PFSK-1 (cell line): ENCODE results near the gene ERBB4.

ENCODE experiments used
- FOXP2 ChIP-seq: optimal IDR thresholded peaks from 2 replicates; pipeline ENCODE3; 2011; ENCODE audit warnings: borderline replicate concordance, control low read depth, inconsistent platforms; ENCODE audit not compliant: insufficient read depth; ENCODE audit errors: extremely low read length, extremely low read depth
- POLR2AphosphoS5 ChIP-seq: IDR thresholded peaks from 2 replicates; pipeline ENCODE4 v1.6.1; 2012; ENCODE audit warnings: low read depth, mild to moderate bottlenecking, control low read depth, low read length, moderate library complexity
- SIN3A ChIP-seq: IDR thresholded peaks from 2 replicates; pipeline ENCODE4 v1.6.1; 2012; ENCODE audit warnings: mild to moderate bottlenecking, low read length, moderate library complexity, borderline replicate concordance; ENCODE audit not compliant: insufficient read depth
- TAF1 ChIP-seq: IDR thresholded peaks from 2 replicates; pipeline ENCODE4 v1.6.1; 2012; ENCODE audit warnings: low read length, control low read depth, borderline replicate concordance; ENCODE audit not compliant: insufficient read depth
- TF ChIP-seq, protein P1 (sequence below), 2 experiments: IDR thresholded peaks; 2 replicates each; pipeline versions ENCODE4 v1.6.1 to v1.8.0; 2011 to 2012; ENCODE audit warnings: low read depth in 2 of 2, low read length in 2 of 2, control low read depth in 1 of 2, inconsistent platforms in 1 of 2, mild to moderate bottlenecking in 1 of 2, moderate library complexity in 1 of 2; ENCODE audit not compliant: insufficient read depth in 1 of 2

The ERBB4 gene

DNA sequence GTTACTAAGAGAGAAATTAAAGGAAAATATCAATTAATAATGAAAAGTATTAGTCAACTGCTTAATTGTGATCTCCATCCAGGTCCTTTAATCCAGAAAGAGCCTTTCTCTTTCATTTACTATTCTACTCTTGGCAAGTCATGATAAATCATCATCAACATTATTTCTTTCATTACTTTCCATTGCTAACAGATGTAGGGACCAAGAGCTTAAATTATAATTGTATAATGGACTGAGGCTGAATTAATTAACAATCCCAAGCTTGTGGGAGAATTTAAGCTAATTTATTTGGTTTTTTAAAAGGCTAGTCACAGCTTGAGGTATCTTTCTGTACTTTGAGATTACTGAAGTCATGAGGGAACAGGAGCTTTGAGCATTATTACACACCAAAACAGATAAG lies 223.9 kb downstream of the ERBB4 start:
- no peak for TF ChIP-seq FOXP2
- TF ChIP-seq, protein P1, sequence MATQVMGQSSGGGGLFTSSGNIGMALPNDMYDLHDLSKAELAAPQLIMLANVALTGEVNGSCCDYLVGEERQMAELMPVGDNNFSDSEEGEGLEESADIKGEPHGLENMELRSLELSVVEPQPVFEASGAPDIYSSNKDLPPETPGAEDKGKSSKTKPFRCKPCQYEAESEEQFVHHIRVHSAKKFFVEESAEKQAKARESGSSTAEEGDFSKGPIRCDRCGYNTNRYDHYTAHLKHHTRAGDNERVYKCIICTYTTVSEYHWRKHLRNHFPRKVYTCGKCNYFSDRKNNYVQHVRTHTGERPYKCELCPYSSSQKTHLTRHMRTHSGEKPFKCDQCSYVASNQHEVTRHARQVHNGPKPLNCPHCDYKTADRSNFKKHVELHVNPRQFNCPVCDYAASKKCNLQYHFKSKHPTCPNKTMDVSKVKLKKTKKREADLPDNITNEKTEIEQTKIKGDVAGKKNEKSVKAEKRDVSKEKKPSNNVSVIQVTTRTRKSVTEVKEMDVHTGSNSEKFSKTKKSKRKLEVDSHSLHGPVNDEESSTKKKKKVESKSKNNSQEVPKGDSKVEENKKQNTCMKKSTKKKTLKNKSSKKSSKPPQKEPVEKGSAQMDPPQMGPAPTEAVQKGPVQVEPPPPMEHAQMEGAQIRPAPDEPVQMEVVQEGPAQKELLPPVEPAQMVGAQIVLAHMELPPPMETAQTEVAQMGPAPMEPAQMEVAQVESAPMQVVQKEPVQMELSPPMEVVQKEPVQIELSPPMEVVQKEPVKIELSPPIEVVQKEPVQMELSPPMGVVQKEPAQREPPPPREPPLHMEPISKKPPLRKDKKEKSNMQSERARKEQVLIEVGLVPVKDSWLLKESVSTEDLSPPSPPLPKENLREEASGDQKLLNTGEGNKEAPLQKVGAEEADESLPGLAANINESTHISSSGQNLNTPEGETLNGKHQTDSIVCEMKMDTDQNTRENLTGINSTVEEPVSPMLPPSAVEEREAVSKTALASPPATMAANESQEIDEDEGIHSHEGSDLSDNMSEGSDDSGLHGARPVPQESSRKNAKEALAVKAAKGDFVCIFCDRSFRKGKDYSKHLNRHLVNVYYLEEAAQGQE (IDR thresholded peaks at IDR 0.05; ENCODE audit: insufficient read depth in 1 of 2, low read depth in 2 of 2, low read length in 2 of 2) = no peak
- TF ChIP-seq TAF1 = no peak

DNA sequence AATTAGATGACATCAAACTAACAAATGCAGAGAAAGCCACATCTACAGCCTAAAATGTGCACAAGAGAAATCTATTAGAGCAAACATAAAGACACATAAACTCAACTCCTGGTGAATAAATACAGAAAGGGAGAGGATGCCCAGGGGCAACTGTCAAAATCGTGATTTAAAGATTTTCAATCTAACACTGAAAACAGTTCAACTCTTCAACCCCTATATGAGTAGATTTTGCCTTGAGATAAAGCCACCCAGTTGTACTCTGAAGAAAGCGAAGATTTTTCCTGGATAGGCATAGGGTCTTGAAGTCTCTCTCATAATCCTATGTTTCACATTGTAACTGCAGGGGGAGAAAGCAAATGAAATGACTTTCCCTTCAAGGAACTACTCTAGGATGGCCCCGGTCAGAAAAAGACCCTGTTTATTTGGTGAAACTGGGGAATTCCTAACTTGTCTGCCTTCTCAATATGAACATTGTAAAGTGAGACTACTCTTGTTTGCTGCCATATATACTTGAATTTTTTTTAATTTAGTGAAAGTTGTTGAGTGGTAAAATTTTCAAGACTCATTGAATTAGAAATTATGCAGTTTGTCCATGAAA lies 226.7 kb downstream of the ERBB4 start:
- TF ChIP-seq POLR2AphosphoS5 = no peak
- TF ChIP-seq, protein P1 (IDR thresholded peaks at IDR 0.05; ENCODE audit: insufficient read depth in 1 of 2, low read depth in 2 of 2, low read length in 2 of 2) = no peak
- no peak for TF ChIP-seq TAF1
- TF ChIP-seq SIN3A = no peak
- no peak for TF ChIP-seq FOXP2

DNA sequence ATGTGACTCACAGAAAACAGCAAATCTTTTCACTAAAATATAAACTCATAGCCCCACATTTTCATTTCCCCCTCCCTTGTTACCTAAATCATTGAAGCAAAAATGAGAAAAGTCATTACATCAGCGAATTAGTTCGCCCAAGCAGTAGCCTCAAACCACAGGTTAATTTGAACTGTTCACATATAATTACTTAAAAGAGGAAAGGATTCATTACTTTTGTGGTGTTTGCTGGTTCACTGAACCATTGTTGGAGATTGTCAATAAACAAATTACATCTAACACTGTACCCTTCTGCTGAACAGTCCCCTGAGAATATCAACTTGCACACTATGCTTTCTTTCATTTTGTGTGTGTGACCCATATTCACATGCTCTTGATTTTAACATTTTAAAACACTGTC lies 238.7 kb downstream of the ERBB4 start:
- TF ChIP-seq, protein P1 (IDR thresholded peaks at IDR 0.05; ENCODE audit: insufficient read depth in 1 of 2, low read depth in 2 of 2, low read length in 2 of 2) = no peak
- TF ChIP-seq TAF1 (no peak), POLR2AphosphoS5 (no peak), FOXP2 (no peak), SIN3A (no peak)

DNA sequence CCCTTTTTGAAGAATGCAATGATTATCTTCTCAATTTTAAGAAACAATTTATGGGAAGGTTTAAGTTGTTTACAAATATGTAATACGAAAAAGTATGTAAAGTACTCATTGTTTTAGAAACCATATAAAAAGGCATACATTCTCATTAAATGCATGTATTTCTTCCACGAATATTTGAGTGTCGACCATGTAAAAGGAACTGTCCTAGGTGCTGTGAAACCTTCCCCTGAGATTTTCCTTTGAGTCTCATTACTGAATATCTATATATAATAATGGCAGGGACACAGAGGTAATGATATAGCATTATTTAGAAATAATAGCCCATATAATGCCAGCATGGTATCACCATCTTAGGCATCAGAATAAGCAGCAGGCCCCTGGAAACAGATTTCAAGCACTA lies 239.3 kb downstream of the ERBB4 start:
- TF ChIP-seq FOXP2 (no peak), TAF1 (no peak), POLR2AphosphoS5 (no peak), SIN3A (no peak)
- TF ChIP-seq, protein P1 (IDR thresholded peaks at IDR 0.05; ENCODE audit: insufficient read depth in 1 of 2, low read depth in 2 of 2, low read length in 2 of 2) = no peak; a peak in 1 of 4 replicates

DNA sequence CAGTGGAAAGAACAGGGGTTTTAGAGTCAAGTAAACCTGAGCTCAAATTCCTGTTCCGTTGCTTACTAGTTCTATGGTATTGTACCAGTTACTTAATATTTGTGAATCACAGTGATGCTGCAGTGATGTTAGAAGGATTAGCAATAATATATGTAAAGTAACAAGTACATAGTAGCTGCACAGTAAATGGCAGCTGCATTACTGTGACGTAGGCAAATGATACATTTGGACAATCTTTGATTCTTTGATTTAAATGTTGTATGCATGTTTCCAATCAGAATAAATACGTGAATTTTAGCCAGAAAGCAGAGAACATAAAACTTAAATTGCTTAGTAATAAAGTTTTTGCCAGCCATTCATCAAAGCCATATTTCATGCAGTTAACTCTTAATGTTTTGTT lies 243.0 kb downstream of the ERBB4 start:
- TF ChIP-seq, protein P1 (IDR thresholded peaks at IDR 0.05; ENCODE audit: insufficient read depth in 1 of 2, low read depth in 2 of 2, low read length in 2 of 2) = no peak
- no peak for TF ChIP-seq SIN3A
- TF ChIP-seq POLR2AphosphoS5 = no peak
- TF ChIP-seq TAF1 = no peak
- TF ChIP-seq FOXP2 = no peak
